Measurements from ENCODE around the gene ANLN.
A peak's percentile ranks its signal among the peaks of the same experiment; 100 is the strongest.
"Not testable (repeated sequence)": the region's sequence is repeated elsewhere in the genome, so short reads cannot be mapped to it uniquely, and the experiment has no call there.

Gene ANLN

DNA sequence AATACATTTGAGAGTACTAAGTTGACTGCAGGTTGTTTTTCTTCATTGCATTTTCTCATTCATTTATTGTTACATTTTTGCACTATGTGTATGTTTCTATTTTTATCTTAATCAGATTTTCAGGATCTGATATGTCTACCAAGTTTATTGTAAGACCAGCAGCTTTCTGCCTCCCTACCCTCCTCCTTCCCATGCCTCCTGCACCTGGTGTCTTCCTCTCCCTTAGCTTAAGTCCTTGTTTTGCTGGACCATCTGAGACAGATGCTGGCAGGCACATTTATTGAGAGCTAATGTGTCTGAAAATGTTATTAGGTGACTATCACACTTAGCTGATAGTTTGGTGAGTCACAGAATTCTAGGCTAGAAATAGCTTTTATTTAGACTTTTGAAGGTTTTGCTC, 79.6 kb downstream of the ANLN start:
- DNase-seq = no peak

DNA sequence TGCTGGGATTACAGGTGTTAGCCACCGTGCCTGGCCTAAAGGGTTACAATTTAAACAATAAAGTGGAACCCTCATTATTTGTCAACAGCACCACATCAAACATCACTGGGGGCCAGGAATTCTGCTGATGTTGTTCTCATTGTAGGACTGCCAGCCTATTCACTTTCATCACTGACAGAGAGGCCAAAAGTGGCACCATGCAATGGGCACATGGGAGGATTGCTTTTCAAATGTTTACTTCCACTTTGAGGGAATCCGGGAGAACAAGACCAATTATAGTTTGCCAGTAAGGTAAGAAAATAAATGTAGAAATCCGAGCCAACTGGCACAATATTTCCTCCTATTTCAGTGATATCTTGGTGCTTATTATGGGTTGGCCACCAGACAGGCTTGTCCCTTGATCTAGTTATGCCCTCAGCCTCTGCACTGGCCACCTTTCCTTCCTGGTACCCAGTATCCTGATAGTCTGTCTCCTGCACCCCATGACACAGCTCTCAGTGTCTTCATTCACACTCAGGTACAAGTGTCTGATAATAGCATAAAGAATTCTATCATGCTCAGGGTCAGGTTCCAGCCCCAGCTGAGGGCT, 82.6 kb downstream of the ANLN start:
- DNase-seq = no peak

DNA sequence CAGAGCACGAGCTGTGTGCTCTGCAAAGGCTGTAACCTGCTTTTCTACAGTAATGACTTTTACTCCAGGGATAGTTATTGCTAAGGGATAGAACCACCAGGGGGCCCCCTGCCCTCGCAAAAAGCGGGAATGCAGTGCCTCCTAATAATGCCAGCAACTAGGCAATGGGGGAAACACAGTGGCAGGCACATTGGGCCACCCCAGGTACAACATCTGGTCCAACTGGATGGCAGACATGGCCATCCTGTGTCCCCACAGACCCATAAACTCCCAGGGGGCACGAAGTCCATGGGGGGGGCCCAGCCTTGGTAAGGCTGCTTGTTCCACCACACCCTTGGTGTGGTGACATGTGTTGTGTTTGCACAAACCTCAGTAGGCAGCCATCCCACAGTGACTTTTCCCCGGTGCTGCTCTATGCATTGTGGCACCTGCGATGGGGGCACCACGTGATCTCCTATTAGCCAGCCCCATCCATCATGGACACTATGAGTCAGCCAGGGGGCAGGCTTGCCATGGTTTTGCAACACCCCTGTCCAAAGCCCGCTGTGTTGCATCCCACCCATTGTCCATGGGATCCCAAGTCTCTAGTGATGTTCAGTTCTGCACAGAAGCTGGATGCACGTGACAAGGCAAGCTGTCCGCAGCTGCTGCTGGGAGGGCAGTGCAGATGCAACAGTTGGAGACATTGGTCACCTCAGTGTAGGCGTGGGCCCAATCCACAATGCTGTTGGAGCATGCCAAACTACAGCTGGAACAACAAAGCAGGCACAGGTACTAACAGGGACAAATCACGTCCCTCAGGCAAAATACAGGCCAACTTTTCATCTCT, 84.0 kb downstream of the ANLN start:
- DNase-seq = no peak

DNA sequence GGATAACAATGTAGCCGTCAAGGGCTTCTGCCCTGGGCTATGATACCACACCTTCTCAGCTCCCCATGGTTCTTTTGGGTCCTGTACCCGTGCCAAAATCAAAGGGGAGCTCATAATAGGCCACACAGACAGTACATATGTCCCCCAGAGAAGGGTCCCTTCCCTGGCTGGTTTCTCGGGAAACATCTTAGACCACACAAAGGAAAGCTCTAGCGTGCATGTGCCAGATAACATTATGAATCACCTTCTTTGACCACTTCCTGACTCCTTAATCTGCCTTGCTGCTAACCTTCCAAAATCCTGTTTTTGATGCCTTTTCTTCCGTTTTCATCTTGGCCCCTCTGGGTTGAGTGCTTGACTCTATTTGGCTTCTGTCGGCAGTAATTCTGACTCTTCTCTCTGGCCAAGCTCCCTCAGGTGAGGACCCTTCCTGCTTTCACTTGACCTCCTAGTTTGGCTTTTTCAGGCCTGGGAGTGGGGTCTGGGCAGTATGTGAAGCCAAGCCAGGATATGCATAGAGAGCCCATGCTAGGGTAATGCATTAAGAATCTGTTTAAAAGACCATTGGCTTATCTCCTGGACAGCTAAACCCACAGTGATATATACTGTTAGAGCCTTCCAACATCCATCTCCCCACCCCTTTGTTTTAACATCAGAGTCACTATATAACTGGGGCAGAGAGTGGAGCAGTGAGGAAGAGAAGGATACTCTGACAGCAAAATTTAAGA, 84.8 kb downstream of the ANLN start:
- no peak for DNase-seq

DNA sequence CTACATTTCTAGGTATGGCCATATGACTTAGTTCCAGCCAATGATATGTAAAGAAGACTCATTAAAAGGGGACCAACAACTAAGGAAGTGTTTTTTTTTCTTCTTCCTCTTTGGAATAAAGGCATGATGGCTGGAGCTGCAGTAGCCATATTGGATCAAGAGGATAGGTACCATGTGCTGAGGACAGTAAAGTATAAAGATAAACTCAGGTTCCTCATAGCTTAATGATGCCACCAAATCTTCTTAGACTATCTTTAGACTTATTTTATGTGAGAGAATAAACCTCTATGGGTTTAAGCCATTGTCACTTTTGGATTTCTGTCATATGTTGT, 85.3 kb downstream of the ANLN start:
- DNase-seq = no peak

DNA sequence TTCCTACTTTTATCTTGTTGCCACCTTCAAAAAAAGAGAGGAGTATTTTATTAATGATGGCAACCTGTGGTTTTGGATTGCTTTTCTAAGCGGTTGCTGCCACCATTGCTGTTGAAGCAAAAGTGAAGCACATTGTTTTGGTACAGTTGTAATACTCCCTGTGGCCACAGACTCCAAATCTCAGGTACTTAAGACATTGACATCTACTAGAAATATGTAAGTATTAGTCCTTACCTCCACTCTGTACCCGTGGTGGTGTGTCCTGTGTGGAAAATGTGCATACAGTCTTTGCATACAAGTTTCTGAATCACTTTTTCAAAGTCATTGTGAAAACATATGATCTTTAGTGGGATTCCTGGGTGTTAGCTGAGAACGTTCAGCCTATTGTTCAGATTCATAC, 85.7 kb downstream of the ANLN start:
- no peak for DNase-seq

DNA sequence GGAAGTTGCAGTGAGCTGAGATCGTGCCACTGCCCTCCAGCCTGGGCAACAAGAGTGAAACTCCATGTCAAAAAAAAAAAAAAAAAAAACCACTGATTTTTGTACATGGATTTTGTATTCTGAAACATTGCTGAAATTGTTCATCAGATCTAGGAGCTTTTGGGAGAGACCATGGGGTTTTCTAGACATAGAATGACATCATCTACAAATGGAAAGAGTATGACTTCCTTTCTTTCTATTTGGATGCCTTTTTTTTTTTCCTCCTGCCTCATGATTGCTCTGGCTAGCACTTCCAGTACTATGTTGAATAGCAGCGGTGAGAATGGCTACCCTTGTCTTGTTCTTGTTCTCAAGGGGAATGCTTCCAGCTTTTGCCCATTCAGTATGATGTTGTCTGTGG, 89.1 kb downstream of the ANLN start:
- DNase-seq = no peak

DNA sequence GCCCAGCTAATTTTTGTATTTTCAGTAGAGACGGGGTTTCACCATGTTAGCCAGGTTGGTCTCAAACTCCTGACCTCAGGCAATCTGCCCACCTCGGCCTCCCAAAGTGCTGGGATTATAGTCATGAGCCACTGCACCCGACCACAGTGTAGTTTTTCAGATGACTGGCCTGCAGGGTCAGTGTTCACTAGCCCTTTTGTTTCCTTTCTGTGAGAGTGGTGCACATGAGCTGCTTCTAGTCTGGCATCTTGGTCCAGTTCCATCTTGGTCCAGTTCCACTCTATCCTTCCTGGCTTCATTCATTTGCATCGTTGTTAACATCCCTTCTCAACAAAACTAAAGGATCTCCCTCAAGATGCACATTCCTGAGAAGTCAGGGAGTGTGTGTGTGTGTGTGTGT, 94.2 kb downstream of the ANLN start:
- not testable (repeated sequence) for DNase-seq

DNA sequence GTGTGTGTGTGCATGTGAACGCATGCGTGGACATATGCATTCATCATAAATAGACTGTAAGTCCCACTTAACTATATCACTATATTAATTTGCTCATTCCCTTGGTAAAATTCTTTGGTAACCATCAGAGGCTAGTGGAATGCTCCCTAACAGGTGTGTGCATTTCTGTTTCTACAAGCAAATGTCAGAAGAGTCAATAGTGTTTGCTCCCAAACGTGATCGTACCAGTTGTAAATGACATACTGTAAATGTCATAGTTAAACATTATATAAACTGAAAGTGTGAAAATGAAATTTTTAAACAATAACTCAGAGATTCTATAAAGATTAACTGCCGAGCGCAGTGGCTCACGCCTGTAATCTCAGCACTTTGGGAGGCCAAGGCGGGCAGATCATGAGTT, 94.6 kb downstream of the ANLN start:
- DNase-seq = no peak

DNA sequence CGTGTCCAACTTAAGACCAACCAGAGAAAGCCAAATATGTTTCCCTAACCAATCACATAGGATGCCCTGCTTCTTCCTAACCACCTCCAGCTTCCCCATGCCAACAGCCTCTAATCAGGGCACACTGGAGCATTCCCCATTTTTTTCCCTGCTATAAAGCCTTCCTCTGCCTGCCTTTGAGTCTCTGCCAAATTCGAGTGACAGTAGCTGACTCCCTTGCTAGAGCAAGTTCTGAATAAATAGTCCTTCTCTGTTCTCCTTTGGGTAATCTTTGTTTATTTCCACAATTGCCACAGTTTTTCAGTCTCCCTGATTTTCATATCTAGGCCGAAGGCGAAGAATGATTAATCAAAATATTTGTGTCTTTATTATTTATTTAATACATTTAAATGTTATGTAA, 96.7 kb downstream of the ANLN start:
- DNase-seq = no peak

DNA sequence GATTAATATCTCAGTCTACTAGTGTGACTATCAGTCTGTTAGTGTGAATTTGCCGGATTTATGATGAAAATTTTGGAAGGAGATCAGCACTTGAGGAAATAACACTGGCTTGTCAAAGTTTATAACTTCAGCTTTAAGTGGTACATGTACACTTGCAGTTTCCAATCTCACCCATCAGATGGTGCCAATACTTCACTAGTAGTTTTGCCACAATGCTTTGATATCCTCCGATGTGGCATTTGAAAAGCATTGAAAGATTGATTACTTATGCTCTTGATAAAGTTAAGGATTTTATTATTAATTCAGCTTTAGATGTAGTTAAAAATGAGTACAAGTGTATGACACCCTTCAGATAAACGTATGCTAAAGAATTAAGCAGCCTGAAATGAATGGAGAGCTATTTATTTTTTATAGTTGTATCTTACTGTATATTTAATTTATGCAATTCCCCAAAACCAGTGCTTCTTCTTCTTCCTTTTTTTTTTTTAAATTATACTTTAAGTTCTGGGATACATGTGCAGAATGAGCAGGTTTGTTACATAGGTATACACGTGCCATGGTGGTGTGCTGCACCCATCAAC, 98.2 kb downstream of the ANLN start:
- peak; percentile 16 for DNase-seq

DNA sequence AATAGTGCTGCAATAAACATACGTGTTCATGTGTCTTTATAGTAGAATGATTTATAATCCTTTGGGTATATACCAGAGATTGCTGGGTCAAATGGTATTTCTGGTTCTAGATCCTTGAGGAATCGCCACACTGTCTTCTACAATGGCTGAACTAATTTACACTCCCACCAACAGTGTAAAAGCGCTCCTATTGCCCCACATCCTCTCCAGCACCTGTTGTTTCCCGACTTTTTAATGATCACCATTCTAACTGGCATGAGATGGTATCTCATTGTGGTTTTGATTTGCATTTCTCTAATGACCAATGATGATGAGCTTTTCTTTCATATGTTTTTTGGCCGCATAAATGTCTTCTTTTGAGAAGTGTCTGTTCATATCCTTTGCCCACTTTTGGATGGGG, 99.0 kb downstream of the ANLN start:
- DNase-seq = not testable (repeated sequence)

DNA sequence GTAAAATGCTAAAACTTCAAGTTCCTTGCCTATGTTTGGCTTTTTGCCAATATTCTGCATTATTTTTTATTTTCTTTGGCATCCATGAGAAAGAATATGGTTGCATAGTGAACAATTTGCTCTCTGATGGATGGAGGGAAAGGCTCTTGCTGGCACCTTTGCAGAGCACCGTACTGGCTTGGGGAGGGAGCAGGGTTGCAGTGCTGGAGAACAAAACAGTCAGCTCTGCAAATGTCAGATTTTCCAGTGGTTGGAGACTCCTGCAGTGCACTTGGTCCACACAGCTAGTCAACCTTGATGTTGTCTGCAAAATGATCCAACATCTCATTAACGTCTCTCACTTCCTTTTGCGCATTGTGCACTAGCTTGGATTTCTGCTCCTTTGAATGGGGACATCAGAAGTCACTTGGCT, 100.8 kb downstream of the ANLN start:
- DNase-seq = no peak

DNA sequence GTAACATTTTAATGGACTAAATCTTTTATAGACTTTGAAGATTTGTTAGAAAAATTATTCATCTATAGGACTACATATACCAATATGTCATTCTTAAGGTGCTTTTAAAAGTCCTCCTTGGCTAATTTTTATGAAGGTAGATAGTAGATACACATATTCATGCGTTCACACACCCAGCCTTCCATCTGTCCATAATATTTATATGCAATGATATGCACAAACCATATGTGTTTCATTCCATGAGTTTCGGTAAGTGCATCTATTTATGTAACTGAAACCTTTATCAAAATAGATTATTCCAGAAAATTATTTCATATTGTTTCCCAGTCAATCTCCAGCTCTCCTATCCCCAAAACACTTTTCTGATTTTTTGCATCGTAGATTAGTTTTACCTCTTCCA, 101.7 kb downstream of the ANLN start:
- DNase-seq = no peak

DNA sequence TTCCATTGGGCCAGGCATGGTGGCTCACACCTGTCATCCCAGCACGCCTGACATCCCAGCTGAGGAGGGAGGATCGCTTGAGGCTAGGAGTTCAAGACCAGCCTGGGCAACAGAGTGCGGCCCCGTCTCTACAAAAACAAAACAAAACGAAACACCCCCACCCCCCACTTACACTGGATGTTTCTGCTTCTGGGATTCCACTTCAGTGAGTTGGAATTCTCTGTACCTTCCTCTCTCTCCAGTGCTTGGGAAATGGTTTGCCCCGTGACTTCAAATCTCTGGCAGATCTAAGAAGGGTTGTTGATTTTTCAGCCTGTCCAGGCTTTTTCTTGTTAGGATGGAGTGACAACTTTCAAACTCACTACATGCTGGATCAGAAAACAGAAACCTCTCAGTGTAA, 106.9 kb downstream of the ANLN start:
- DNase-seq = no peak

DNA sequence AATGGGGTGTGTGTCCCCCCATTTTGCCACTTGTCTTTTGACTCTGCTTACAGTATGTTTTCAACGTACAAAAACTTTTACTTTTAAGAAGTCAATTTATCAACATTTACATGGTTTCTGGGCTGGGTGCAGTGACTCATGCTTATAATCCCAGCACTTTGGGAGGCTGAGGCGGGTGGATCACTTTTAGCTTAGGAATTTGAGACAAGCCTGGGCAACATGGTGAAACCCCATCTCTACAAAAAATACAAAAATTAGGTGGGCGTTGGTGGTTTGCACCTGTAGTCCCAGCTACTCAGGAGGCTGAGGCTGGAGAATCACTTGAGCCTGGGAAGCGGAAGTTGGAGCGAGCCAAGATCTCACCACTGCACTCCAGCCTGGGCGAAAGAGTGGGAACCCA, 107.5 kb downstream of the ANLN start:
- not testable (repeated sequence) for DNase-seq

DNA sequence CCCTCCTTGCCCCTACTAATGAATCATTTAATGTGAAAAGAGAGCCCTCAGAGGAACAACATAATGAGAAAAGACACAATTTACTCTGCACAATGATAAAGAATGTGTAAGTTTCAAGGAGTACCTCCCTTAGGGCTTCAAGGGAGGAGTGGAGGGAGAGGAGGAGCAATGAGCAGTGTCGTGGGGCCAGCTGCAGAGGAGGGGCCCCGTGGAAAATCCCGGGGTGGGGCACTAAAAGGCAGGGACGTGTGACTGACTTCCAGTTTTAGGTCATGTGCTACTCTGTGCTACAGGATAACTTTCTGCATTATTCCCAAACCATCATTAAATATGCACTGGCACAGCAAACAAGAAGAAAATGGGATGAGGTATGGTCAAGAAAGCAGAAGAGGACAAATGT, 108.1 kb downstream of the ANLN start:
- DNase-seq = no peak
